ENCODE results near the gene NEU4. TPM values are rescaled to one million over a fixed set of nuclear protein-coding genes. Genes with fewer than 3 reads are reported as not detected.

NEU4 gene
- total RNA-seq, 1 donor from 2014 or later = not detected

DNA sequence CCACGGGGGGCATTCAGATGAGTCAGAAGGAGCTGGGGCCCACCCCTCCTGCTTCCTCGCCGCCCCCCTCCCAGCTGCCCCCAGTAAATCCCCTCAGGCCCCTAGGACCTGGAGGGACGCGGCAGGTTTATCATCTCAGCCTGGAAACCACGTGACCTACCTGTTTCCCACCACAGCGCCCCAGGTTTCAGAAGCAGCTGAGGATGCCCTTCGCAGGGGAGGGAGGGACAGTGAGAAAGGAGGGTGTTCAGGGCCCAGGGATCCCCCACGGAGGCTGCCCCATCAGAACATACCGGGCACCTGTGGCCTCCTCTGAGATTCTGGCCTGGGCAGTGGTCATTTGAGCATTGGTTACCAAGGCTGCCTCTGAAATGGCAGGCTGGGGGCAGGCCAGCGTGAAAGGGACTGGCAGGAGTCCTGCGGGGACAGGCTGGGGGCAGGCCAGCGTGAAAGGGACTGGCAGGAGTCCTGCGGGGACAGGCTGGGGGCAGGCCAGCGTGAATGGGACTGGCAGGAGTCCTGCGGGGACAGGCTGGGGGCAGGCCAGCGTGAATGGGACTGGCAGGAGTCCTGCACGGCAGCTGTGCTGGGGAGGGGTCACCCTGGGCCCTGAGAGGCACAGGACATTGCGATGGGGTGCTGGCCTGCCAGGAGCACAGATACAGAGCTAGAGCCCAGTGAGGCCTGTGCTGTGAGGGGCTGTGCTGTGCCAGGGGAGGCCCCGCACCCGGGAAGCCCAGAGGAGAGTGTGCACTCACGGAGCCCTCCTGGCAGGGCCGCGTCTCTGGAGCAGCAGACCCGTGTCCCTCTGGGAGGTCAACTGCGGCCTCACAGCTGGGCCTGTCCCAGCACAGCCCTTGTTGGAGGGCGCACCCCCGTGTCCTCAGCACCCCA is 1.6 kb downstream of the NEU4 start:
- no peak for DNase-seq (ENCODE audit: low read depth)
- H3K4me3 ChIP-seq (ENCODE audit: low read depth, low read length) = no peak overlapping the region
- TF ChIP-seq, protein P1, sequence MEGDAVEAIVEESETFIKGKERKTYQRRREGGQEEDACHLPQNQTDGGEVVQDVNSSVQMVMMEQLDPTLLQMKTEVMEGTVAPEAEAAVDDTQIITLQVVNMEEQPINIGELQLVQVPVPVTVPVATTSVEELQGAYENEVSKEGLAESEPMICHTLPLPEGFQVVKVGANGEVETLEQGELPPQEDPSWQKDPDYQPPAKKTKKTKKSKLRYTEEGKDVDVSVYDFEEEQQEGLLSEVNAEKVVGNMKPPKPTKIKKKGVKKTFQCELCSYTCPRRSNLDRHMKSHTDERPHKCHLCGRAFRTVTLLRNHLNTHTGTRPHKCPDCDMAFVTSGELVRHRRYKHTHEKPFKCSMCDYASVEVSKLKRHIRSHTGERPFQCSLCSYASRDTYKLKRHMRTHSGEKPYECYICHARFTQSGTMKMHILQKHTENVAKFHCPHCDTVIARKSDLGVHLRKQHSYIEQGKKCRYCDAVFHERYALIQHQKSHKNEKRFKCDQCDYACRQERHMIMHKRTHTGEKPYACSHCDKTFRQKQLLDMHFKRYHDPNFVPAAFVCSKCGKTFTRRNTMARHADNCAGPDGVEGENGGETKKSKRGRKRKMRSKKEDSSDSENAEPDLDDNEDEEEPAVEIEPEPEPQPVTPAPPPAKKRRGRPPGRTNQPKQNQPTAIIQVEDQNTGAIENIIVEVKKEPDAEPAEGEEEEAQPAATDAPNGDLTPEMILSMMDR (conservative IDR thresholded peaks at IDR 0.05; ENCODE audit: low read depth, low read length) = no peak

DNA sequence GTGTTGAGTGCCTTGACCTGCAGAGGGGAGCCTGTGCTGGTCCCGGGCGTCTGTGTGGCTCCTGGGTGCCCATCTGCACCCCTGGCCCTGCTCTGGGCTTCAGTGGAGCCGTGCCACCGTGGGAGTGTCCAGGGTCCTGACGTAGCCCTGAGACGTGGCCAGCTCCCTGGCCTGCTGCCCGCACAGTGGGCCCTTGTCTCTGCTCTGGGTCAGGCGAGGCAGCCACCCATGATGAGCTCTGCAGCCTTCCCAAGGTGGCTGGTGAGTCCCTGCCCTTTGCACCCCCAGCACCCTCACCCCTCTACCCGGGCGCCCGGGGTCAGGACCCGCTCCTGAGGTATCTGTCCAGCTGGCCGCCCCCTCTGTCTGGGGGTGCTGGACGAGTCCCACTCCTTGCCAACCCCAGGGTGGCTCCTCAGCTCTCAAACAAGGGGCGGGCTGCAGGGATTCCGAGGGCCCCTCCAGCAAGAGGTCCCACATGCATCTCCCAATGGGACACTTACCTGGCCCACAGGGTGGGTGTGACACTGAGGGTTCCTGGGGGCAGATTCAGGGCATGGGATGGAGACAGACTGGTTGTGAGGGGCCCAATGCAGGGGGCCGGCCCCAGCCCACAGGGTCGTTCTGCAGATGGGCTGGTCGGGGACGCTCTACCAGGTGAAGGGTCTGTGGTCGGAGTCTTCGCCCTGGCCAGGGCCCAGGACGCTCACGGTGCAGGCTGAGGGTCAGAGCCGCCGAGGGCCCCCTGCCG is 2.4 kb downstream of the NEU4 start:
- TF ChIP-seq, protein P1 (conservative IDR thresholded peaks at IDR 0.05; ENCODE audit: low read depth, low read length) = no peak
- no peak for DNase-seq (ENCODE audit: low read depth)
- H3K4me3 ChIP-seq (ENCODE audit: low read depth, low read length) = no peak overlapping the region

DNA sequence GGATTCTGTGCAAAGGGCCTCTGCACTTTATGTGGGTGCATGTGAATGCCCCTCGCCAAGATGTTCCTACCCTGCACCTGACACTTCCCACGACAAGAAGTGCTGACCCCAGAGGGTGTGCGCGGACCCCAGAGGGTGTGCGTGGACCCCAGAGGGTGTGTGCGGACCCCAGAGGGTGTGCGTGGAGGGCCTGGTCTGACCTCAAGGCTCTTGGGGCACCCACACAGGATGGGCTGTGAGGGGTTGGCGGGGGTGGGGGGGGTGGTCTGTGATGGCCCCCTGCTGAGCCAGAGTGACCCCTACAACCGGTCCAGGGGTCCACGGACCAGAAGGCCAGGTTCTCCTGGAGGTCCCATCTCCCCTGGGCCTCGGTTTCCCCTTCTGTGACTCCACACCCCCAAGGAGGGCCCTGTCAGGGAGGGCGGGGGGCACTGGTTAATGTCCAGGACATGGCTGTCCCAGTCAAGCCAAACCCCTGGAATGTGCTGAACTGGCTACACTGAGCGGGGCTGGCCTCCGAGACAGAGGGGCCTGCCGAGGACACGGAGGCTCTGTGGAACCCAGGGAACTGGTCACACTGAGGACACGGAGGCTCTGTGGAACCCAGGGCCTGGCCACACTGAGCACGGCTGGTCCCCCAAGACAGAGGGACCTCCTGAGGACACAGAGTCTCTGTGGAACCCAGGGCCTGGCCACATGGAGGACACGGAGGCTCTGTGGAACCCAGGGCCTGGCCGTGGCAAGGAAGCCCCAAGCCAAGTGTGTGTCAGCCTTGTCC is 3.1 kb downstream of the NEU4 start:
- no peak overlapping the region for H3K4me3 ChIP-seq (ENCODE audit: low read depth, low read length)
- DNase-seq (ENCODE audit: low read depth) = no peak
- TF ChIP-seq, protein P1 (conservative IDR thresholded peaks at IDR 0.05; ENCODE audit: low read depth, low read length) = no peak

DNA sequence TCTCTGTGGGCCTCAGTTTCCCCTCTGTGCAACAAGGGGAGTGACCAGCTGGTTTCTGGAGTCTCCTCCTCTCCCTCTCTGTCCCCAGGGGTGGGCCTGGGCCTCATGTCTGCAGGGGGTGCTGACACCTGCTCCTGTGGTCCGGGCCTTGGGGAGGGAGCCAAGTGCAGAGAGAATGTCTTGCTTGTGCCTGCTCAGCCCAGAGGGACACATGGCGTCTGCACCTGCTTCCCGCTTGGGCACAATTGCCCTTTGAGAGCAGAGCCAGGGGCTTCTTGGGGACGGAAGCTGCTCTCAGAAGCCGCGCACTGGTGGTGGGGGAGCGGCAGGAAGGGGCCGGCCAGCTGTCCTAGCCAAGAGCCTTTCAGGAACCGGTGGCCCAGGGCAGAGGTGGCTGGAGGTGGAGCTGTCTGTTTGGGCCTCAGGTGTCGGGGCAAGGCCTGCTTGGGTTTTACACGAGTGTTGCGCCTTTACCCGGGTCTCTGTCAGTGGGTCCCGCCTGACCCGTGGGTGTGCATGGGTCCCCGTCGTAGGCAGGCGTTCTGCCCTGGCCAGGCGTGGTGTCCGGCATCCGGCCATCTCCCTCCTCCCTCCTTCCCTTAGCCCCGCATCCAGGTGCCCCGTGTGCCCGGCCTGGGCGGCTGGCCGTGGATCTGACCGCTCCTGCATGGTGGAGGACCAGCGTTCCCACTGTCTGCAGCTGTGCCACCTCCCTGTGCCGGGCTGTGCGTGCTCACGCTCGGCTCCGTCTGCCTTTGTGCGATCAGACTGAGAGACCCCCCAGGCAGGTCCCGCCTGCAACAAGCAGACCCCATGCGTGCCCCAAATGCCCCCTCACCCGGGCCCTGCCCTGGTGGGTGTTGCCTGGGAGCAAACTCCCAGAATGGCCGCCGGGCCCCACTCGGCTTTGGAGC is 4.0 kb downstream of the NEU4 start:
- TF ChIP-seq, protein P1 (conservative IDR thresholded peaks at IDR 0.05; ENCODE audit: low read depth, low read length) = no peak
- no peak for DNase-seq (ENCODE audit: low read depth)
- no peak overlapping the region for H3K4me3 ChIP-seq (ENCODE audit: low read depth, low read length)

DNA sequence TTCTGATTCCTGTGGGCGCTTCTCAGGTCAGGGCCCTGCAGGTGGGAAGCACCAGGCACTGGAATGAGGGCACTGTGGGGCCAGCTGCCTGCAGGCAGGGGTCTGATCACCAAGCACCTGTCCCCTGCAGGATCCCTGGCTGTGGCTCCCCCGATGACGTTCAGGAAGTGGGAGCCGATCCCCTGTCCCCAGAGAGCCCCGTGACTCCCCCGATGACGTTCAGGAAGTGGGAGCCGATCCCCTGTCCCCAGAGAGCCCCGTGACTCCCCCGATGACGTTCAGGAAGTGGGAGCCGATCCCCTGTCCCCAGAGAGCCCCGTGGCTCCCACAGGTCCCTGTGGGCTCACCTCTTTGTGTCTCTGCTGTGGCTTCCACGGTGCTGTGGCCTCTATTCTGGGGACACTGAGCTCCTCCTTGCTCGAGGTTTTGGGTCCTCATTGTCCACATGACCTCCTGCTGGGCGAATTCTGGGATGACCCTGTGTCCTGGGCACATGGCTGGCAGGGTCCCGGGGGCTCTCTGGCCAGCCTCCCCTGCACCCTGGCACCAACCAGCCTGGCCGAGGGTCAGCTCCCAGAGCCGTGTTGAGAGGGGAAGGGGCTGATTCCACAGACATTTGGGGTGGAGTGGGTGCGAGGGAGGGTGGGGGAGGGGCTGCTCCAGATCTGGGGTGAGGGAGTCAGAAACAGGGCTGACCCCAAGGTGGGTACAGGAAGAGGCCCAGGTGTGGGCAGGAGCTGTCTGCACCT is 4.8 kb downstream of the NEU4 start:
- TF ChIP-seq, protein P1 (conservative IDR thresholded peaks at IDR 0.05; ENCODE audit: low read depth, low read length) = no peak
- H3K4me3 ChIP-seq (ENCODE audit: low read depth, low read length) = no peak overlapping the region
- no peak for DNase-seq (ENCODE audit: low read depth)
